ENCODE results near the gene ITGAV.

The ITGAV gene

GRCh38 chr2:186669146-186669545 is 79.3 kb downstream of the ITGAV start:
- in situ Hi-C loops (cut with MboI; ENCODE audit: low pct_unique_long_range_greater_than_20kb, low sequenced_read_pairs, unreplicated experiment), result no loop called here

GRCh38 chr2:186670831-186671230 is 81.0 kb downstream of the ITGAV start:
- in situ Hi-C loops (cut with MboI; ENCODE audit: low pct_unique_long_range_greater_than_20kb, low sequenced_read_pairs, unreplicated experiment), result no loop called here
- DNase-seq (ENCODE audit: low spot score), result no peak
- TF ChIP-seq CTCF (IDR thresholded peaks at IDR 0.05; ENCODE audit: extremely low read depth, insufficient read depth, missing control alignments), result no peak

More at GRCh38 chr2:186669146-186669545, 79.3 kb downstream of the ITGAV start:
- TF ChIP-seq CTCF (IDR thresholded peaks at IDR 0.05; ENCODE audit: extremely low read depth, insufficient read depth, missing control alignments), result no peak
- no peak for DNase-seq (ENCODE audit: low spot score)

GRCh38 chr2:186675380-186675779 is 85.5 kb downstream of the ITGAV start:
- in situ Hi-C loops (cut with MboI; ENCODE audit: low pct_unique_long_range_greater_than_20kb, low sequenced_read_pairs, unreplicated experiment), result no loop called here
- DNase-seq (ENCODE audit: low spot score), result no peak
- TF ChIP-seq CTCF (IDR thresholded peaks at IDR 0.05; ENCODE audit: extremely low read depth, insufficient read depth, missing control alignments), result no peak

GRCh38 chr2:186683341-186683740 is 93.5 kb downstream of the ITGAV start:
- in situ Hi-C loops (cut with MboI; ENCODE audit: low pct_unique_long_range_greater_than_20kb, low sequenced_read_pairs, unreplicated experiment), result no loop called here
- TF ChIP-seq CTCF (IDR thresholded peaks at IDR 0.05; ENCODE audit: extremely low read depth, insufficient read depth, missing control alignments), result no peak
- DNase-seq (ENCODE audit: low spot score), result no peak

GRCh38 chr2:186687807-186688211 is 98.0 kb downstream of the ITGAV start:
- in situ Hi-C loops (cut with MboI; ENCODE audit: low pct_unique_long_range_greater_than_20kb, low sequenced_read_pairs, unreplicated experiment), result no loop called here
- DNase-seq (ENCODE audit: low spot score), result no peak
- no peak for TF ChIP-seq CTCF (IDR thresholded peaks at IDR 0.05; ENCODE audit: extremely low read depth, insufficient read depth, missing control alignments)

GRCh38 chr2:186688813-186689212 is 99.0 kb downstream of the ITGAV start:
- no peak for DNase-seq (ENCODE audit: low spot score)
- no peak for TF ChIP-seq CTCF (IDR thresholded peaks at IDR 0.05; ENCODE audit: extremely low read depth, insufficient read depth, missing control alignments)
- in situ Hi-C loops (cut with MboI; ENCODE audit: low pct_unique_long_range_greater_than_20kb, low sequenced_read_pairs, unreplicated experiment), result no loop called here

GRCh38 chr2:186690786-186691185 is 100.9 kb downstream of the ITGAV start:
- no peak for TF ChIP-seq CTCF (IDR thresholded peaks at IDR 0.05; ENCODE audit: extremely low read depth, insufficient read depth, missing control alignments)
- no peak for DNase-seq (ENCODE audit: low spot score)
- in situ Hi-C loops (cut with MboI; ENCODE audit: low pct_unique_long_range_greater_than_20kb, low sequenced_read_pairs, unreplicated experiment), result no loop called here

Data from GM13977 (cell line).